ENCODE data around the gene ABLIM2. TPM values are rescaled to one million over a fixed set of nuclear protein-coding genes. Genes with fewer than 3 reads are reported as not detected.

Gene ABLIM2
- total RNA-seq, 1 experiment from 2014 or later: 1.0 TPM

- no CpG with 5 or more reads among the region's 2 CpGs for WGBS (ENCODE audit: extremely low coverage, insufficient read length, low lambda C conversion rate)
- no peak overlapping the region for H3K27ac ChIP-seq (ENCODE audit: insufficient read length, low read depth, low read length)
- Mint-ChIP-seq H3K9me3 (peaks cover 13 to 17% of the 10 kb centered on the region in 2 experiments), H3K27me3 (ENCODE audit: low read depth) (peaks cover 23% of the 10 kb centered on the region), H3K4me3 (no peak overlapping the region), H3K4me1 (no peaks in the 10 kb centered on the region), H3K27ac (no peak overlapping the region), H3K36me3 (ENCODE audit: insufficient read depth in 1 of 3, low read depth in 3 of 3) (peaks cover 0 to 5% (median 4%) of the 10 kb centered on the region in 3 experiments; a peak in 2 of 7 replicates)
- H2BK5ac ChIP-seq (ENCODE audit: insufficient read length, low read length): no peak overlapping the region
- no peak overlapping the region for H4K91ac ChIP-seq (ENCODE audit: insufficient read length, low read depth, low read length)
- no peak overlapping the region for H4K8ac ChIP-seq (replicated peaks; ENCODE audit: insufficient read length, low read depth, low read length)
- no peak overlapping the region for H2BK12ac ChIP-seq (ENCODE audit: insufficient read length, low read depth, low read length)
- no peaks in the 10 kb centered on the region for H3K79me2 ChIP-seq (ENCODE audit: insufficient read depth, low read length)
- no peak overlapping the region for H2BK20ac ChIP-seq (ENCODE audit: low read depth, low read length, poor library complexity, severe bottlenecking)
- no peak overlapping the region for H2AK5ac ChIP-seq (ENCODE audit: insufficient read length, low read length)
- peaks cover 5% of the 10 kb centered on the region for H3K9me3 ChIP-seq (ENCODE audit: control insufficient read depth, low read depth, low read length)
- no peak overlapping the region for H3T11ph ChIP-seq (ENCODE audit: low read length)
- H3K18ac ChIP-seq (ENCODE audit: insufficient read length, low read depth, low read length): no peak overlapping the region
- DNase-seq: no peak
- H3K79me1 ChIP-seq (ENCODE audit: insufficient read depth, low read depth, low read length, poor library complexity, severe bottlenecking): no peaks in the 10 kb centered on the region
- H4K5ac ChIP-seq (ENCODE audit: insufficient read length, low read depth, low read length): no peak overlapping the region
- H4K20me1 ChIP-seq (ENCODE audit: control insufficient read depth, insufficient read depth, insufficient read length): no peaks in the 10 kb centered on the region
- H3K56ac ChIP-seq (ENCODE audit: insufficient read length, low read depth, low read length): no peak overlapping the region
- H2BK120ac ChIP-seq (ENCODE audit: low read depth, low read length, poor library complexity, severe bottlenecking): no peak overlapping the region
- no peak overlapping the region for H2BK15ac ChIP-seq (ENCODE audit: low read depth, low read length)
- H2AFZ ChIP-seq (ENCODE audit: low read length): no peak overlapping the region
- no peaks in the 10 kb centered on the region for H3K27me3 ChIP-seq (ENCODE audit: insufficient read depth, low read length)
- no peak overlapping the region for H3K4me2 ChIP-seq (ENCODE audit: insufficient read depth, insufficient read length, low read length)
- no peak overlapping the region for H3K4ac ChIP-seq (ENCODE audit: low read depth, low read length)
- H3K14ac ChIP-seq (ENCODE audit: insufficient read depth, low read length): no peak overlapping the region
- H3K23ac ChIP-seq (ENCODE audit: insufficient read length, low read depth, low read length): no peak overlapping the region
- TF ChIP-seq CTCF (conservative IDR thresholded peaks at IDR 0.05): no peak
- H3K23me2 ChIP-seq (ENCODE audit: insufficient read length, low read depth, low read length, poor library complexity, severe bottlenecking): no peaks in the 10 kb centered on the region
- no peak overlapping the region for H3K9ac ChIP-seq (ENCODE audit: extremely low read depth, insufficient read length, low read length)
- no peaks in the 10 kb centered on the region for H3K4me1 ChIP-seq (ENCODE audit: insufficient read depth, low read length)
These were observed 9.2 kb upstream of the ABLIM2 start for GRCh38 chr4:8167815-8168214.
